Lower lobe of right lung (tissue), 2 donors: ENCODE measurements around the gene GRM8. TPM values are rescaled to one million over a fixed set of nuclear protein-coding genes. Genes with fewer than 3 reads are reported as not detected.

Source experiments
- ATAC-seq, 2 donors: fragments of 200-7000 bp; cut with Tn5 transposase; one replicate each; pipeline ENCODE4 v1.9.1; 2020 to 2022; ENCODE audit warnings: mild to moderate bottlenecking in 2 of 2, moderate library complexity in 2 of 2
- DNase-seq: peaks from one replicate; pipeline ENCODE4 v3.0.0-alpha.2; 2020
- H3K27ac ChIP-seq: fragments of 200-600 bp; one replicate; pipeline ENCODE4 v1.8.0; 2022
- H3K27me3 ChIP-seq: fragments of 200-600 bp; one replicate; pipeline ENCODE4 v1.8.0; 2022; ENCODE audit warnings: low read depth
- H3K36me3 ChIP-seq: fragments of 200-600 bp; one replicate; pipeline ENCODE4 v1.8.0; 2022; ENCODE audit warnings: mild to moderate bottlenecking
- H3K4me1 ChIP-seq: fragments of 200-600 bp; one replicate; pipeline ENCODE4 v1.8.0; 2022
- H3K4me3 ChIP-seq: fragments of 200-600 bp; one replicate; pipeline ENCODE4 v1.8.0; 2022; ENCODE audit warnings: mild to moderate bottlenecking
- H3K9me3 ChIP-seq: fragments of 200-600 bp; one replicate; pipeline ENCODE4 v1.8.0; 2022
- intact Hi-C: fragments of 100-400 bp; cut with DNase I; formaldehyde crosslinking; loops from one replicate; pipeline ENCODE4 v1.11.0; 2022
- total RNA-seq: library from RNA; stranded (reverse); fragmentation: NEBNext Ultra II Directional; extraction: Animal tissue kit (Norgen Biotek cat#: 25700); gene quantifications from one replicate; pipeline ENCODE4 v1.2.1, GENCODE V29; 2021
- TF ChIP-seq, protein P1 (sequence below): fragments of 200-600 bp; IDR thresholded peaks from one replicate; pipeline ENCODE4 v1.8.0; 2022; ENCODE audit warnings: antibody characterized with exemption, mild to moderate bottlenecking
- donor health status: DM: no; HTN: yes; CAD: no; lungs with severe emphysema.

Gene GRM8
- total RNA-seq, 1 donor from 2014 or later: not detected

- H3K27ac ChIP-seq: no peak overlapping the region
- no peaks in the 10 kb centered on the region for H3K27me3 ChIP-seq
Observed at GRCh38 chr7:126524967-126525366, 727.8 kb downstream of the GRM8 start.

DNA sequence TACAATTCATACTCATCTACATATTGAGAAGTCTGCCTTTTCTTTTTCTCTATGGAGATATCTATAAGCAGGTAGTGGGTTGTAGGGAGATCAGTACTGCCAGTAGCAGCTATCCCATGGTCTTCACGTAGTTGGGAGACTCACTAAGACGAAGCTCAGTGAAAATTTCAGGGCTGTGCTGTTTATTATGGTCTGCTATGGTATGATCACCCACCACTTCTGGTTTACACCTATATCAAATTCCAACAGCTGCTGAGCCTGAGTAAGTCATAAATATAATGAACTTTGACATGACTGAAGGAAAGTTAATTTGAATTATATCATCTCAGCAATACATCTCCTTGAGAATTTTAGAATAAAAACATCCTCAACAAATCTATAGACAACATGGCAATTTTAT, 741.7 kb downstream of the GRM8 start:
- DNase-seq (no peak), ATAC-seq (no peak)
- Histone ChIP-seq H3K4me3 (no peak overlapping the region), H3K27ac (no peak overlapping the region), H3K9me3 (no peaks in the 10 kb centered on the region), H3K27me3 (no peaks in the 10 kb centered on the region), H3K36me3 (no peaks in the 10 kb centered on the region), H3K4me1 (no peaks in the 10 kb centered on the region)
- TF ChIP-seq, protein P1, sequence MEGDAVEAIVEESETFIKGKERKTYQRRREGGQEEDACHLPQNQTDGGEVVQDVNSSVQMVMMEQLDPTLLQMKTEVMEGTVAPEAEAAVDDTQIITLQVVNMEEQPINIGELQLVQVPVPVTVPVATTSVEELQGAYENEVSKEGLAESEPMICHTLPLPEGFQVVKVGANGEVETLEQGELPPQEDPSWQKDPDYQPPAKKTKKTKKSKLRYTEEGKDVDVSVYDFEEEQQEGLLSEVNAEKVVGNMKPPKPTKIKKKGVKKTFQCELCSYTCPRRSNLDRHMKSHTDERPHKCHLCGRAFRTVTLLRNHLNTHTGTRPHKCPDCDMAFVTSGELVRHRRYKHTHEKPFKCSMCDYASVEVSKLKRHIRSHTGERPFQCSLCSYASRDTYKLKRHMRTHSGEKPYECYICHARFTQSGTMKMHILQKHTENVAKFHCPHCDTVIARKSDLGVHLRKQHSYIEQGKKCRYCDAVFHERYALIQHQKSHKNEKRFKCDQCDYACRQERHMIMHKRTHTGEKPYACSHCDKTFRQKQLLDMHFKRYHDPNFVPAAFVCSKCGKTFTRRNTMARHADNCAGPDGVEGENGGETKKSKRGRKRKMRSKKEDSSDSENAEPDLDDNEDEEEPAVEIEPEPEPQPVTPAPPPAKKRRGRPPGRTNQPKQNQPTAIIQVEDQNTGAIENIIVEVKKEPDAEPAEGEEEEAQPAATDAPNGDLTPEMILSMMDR: no peak
- intact Hi-C loops: no loop called here

More at GRCh38 chr7:126524967-126525366, 727.8 kb downstream of the GRM8 start:
- Histone ChIP-seq H3K36me3 (no peaks in the 10 kb centered on the region), H3K4me3 (no peak overlapping the region), H3K9me3 (no peaks in the 10 kb centered on the region), H3K4me1 (no peaks in the 10 kb centered on the region)
- intact Hi-C loops: no loop called here
- TF ChIP-seq, protein P1: no peak
- ATAC-seq (no peak), DNase-seq (no peak)

- TF ChIP-seq, protein P1: no peak
- no peaks in the 10 kb centered on the region for H3K9me3 ChIP-seq
- H3K4me3 ChIP-seq: no peak overlapping the region
- no peaks in the 10 kb centered on the region for H3K36me3 ChIP-seq
- DNase-seq (no peak), ATAC-seq (no peak)
- no peaks in the 10 kb centered on the region for H3K4me1 ChIP-seq
- no peak overlapping the region for H3K27ac ChIP-seq
- H3K27me3 ChIP-seq: no peaks in the 10 kb centered on the region
- intact Hi-C loops: no loop called here
Observed at GRCh38 chr7:126501617-126502016, 751.1 kb downstream of the GRM8 start.

DNA sequence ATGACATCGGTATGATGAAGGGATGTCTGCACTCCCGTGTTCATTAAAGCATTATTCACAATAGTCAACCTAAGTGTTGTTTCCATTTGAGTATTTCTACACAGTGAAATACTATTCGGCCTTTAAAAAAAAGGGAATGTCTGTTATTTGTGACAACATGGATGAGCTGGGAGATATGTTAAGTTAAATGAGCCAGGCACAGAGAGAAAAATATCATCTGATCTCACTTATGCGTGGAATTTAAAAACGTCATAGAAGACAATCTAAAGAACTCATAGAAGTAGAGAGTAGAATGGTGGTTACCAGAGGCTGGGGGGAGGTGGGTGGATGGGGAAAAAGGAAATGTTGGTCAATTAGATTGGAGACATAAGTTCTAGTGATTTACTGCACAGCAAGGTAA, 753.3 kb downstream of the GRM8 start:
- Histone ChIP-seq H3K4me3 (no peak overlapping the region), H3K9me3 (no peaks in the 10 kb centered on the region), H3K36me3 (no peaks in the 10 kb centered on the region), H3K27me3 (no peaks in the 10 kb centered on the region), H3K4me1 (no peaks in the 10 kb centered on the region), H3K27ac (no peak overlapping the region)
- TF ChIP-seq, protein P1: no peak
- DNase-seq (no peak), ATAC-seq (no peak)
- intact Hi-C loops: no loop called here

DNA sequence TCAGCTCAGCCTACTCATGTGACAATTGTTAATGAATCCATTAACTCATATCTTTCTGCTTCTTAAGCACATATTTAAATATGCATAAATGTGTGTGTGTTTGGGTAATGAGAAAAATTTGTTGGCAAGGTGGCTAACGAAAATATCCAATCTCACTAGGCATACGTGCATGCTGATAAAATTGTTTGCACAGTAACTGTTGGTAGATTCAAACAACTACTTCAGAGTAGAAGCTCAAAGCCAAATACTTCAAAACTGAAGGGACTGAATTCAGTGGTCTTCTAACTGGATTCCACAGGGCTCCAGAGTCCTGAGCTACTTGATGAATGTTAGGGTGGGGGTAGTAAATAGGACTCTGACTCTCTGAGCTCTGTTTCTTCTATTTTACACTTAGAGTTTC, 757.0 kb downstream of the GRM8 start:
- Histone ChIP-seq H3K4me3 (no peak overlapping the region), H3K27ac (no peak overlapping the region), H3K4me1 (no peaks in the 10 kb centered on the region), H3K36me3 (no peaks in the 10 kb centered on the region), H3K27me3 (no peaks in the 10 kb centered on the region), H3K9me3 (no peaks in the 10 kb centered on the region)
- DNase-seq: no peak
- intact Hi-C loops: no loop called here
- peak; percentile 30 to 65 for ATAC-seq
- TF ChIP-seq, protein P1: no peak

DNA sequence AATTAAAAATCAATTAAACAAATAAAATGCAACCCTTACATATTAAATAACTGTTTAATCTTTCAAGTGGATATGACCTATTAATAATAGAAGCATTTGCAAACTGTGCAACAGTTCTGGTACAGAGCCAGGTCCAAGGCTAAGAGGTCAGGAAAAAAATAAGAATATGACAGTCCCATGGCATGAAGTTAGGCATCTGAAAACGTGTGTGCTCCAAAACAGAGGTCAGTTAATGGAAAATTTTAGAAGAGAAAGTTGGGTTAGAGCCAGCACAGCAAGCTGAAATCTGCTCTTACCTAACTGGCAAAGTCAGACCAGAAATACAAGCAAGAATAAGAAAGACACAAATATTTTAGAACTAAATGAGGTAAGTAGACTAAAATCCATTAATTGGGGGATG, 757.7 kb downstream of the GRM8 start:
- Histone ChIP-seq H3K4me3 (no peak overlapping the region), H3K4me1 (no peaks in the 10 kb centered on the region), H3K9me3 (no peaks in the 10 kb centered on the region), H3K27ac (no peak overlapping the region), H3K36me3 (no peaks in the 10 kb centered on the region), H3K27me3 (no peaks in the 10 kb centered on the region)
- DNase-seq: no peak
- TF ChIP-seq, protein P1: no peak
- intact Hi-C loops: no loop called here
- peak in 1 of 2 donors; percentile 11 for ATAC-seq
